ENCODE data around the gene PTK7.
"Not testable (repeated sequence)": the region's sequence is repeated elsewhere in the genome, so short reads cannot be mapped to it uniquely, and the experiment has no call there.

PTK7 gene

DNA sequence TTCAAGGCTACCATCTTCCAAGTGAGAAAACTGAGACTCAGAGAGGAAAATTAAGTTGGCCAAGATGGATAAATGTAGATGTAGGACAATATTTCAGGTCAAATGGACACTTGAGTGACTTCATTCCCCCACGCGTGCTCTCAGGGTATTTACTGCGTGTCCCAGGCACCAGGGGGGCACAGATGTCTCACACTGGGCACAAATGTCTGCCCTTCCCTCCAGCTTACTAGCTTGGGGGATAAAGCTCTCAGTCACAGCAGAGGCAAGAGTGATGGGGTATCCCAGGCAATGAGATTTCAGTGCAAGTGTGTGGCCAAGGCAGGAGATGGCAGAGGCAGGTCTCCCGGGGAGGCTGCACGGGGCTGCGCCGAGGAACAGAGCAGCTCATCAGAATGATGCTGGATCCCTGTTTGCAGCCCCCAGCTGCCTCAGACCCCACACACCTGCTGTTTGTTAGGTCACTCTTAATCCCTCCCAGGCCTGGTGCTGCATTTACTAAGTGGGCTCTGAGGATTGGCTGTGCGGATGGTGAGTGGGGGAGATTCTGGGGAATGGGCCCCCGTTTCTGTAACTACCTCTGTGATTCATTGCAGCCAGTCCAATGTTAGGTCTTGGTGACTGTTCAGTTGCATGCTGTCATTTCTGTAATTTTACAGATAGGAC lies 44.1 kb downstream of the PTK7 start:
- DNase-seq = no peak

DNA sequence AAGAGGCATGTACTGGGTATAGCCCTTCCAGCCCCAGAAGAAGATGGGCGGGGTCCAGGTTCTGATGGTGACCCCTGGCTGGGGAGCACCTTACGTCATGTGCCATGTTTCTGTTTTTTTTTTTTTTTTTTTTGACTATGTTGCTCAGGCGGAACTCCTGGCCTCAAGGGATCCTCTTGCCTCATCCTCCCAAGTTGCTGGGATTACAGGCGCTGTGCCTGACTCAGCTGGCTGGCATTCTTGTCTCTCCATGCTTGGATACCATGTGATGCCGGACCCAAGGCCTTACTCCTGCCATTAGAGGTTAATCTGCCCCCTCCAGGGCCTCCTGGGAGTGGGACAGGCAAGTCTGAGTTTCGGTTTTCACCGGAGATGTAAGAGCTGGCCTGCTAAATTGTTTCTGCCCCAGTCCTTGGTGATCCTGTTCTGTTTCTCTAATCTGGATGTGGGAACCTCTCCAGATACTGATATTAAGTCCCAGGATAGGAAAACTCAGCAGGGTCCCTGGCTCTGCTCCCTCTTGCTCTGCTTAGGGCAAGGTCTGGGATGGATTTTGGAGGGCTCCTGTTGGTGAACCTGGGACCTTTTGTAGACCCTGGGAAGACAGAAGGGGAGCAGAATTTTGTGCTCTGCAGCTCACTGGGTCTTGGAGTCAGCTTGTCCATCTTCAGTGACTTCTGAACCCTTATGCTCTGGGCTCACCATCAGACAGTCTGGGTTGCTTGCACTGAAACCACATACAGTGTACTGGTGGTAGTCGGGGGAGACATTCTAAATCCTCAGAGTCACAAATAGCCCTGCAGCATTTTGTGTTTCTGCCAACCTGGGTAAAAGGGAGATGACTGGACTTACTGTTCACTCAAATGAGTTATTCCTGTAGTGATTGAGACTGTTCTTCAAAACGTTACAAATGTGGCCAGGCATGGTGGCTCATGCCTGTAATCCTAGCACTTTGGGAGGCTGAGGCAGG lies 45.1 kb downstream of the PTK7 start:
- no peak for DNase-seq

DNA sequence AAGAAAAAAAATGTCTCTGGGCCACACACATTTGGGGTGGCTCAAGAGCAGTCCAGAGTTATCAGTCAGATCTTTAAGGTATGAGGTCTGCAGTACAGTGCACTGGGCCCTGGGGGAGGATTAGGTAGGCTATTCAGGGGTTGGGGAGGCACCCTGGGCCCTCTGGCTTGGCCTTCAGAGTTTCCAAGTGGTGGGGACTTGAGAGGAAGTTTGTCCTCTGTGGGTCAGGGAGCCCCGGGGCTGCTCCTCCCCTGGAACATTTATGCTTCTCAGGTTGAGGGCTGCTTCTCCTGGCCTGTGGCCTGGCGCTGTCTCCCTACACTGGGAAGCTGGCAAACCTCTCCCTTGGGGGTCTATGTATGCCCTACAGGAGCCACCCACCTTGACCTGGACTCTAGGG lies 46.0 kb downstream of the PTK7 start:
- DNase-seq = no peak

DNA sequence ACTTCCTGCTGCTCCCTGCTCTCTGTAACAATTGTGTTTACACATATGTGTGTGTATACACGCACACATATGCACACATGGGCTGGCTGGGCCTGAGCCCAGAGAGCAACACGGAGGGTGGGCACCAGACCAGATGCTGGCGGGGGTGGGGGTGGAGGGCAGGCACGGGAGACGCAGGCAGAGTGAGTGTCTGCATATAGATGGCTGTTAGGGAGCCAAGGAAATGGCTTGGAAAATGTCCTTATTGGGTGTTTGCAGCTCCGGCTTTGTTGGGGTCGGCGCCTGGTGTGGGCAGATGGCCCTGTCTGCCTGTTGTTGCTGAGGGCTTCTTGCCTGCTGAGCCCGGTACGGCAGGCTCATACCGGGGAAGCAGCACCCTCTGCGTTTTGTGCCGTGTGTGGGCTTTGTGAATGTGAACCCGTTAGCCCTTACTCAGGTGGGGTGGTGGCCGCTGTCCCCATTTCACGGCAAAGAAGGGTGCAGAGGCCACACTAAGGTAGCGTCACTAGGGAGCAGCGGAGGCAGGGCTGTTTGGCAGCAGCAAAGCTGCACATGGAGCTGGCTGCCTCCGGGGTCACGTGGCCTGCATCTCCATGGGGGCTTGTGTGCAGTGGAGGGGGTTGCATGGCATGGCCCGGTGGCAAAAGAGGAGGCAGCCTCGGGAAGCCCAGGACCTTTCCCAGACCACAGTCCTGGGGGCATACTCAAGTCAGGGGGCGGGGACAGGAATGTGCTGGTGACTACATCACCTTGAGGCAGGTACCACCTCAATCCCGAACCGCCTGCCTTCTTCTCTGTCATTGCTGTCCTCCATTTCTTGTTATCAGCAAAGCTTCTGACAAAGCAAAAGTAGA lies 47.6 kb downstream of the PTK7 start:
- DNase-seq = no peak

DNA sequence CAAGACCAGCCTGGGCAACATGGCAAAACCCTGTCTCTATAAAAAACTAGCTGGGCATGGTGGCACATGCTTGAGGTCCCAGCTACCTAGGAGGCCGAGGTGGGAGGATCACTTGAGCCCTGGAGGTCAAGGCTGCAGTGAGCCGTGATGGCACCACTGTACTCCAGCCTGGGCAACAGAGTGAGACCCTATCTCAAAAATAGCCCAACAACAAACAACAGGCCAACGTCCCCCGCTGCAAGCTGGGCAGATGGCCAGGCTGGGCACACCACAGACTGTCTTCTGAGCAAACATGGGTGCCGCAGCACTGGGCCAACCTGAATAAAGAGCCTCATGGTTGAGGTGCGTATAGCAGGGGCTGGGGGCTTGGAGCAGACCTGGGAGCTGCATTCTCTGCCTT lies 48.4 kb downstream of the PTK7 start:
- DNase-seq = no peak

DNA sequence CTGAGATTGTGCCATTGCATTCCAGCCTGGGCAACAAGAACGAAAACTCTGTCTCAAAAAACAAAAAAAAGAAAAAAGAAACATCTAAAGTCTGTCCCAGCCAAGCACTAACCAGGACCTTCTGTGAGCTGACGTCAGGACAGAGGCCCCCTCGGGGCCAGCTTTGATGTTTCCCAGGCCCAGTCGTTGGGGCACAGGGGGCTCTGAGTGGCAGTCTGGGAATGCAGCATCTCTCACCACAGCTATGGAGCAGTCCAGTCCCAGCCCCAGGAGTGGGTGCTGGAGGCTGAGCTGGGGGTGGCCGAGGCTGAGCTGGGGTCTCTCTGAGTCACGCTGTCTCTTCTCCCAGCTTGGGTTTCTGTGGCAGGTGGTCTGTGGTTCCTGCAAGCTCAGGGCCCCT lies 49.0 kb downstream of the PTK7 start:
- no peak for DNase-seq

DNA sequence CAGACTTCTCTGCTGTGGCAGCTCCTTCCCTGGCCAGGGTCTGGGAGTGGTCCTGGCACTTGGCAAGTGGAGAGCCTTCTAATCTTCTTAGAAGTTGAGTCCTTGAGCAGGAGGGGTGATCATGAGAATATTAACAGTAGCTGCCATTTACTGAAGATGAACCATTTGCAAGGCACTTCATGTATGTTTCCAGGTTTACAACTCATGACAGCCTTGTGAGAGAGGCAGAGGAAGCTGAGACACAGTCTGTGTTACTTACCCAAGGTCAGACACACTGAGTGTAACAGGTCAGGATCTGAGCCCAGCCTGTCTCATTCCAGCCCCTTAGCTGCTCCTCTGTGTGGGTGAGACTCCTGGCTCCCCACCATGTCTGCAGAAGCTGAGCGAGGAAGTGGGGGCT lies 49.4 kb downstream of the PTK7 start:
- no peak for DNase-seq

DNA sequence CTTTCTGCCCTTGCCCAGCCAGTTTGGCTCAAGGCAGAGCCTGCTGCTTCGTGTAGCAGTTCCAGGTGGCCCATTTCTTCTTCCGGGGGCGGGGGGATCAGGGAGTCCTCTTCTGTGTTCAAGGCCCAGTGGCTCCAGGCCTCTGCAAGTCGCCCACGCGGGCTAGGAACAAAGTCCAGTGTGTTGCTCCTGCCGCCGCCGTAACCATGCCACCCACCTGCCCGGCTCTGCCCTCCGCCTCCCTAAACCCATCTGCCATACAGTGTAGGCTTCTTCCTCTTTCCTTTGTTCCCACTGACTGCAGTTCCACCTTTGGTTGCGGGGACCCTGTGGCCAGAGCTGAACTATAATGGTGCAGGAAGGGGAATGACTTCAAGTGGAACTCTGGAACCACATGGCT lies 51.1 kb downstream of the PTK7 start:
- DNase-seq = no peak

DNA sequence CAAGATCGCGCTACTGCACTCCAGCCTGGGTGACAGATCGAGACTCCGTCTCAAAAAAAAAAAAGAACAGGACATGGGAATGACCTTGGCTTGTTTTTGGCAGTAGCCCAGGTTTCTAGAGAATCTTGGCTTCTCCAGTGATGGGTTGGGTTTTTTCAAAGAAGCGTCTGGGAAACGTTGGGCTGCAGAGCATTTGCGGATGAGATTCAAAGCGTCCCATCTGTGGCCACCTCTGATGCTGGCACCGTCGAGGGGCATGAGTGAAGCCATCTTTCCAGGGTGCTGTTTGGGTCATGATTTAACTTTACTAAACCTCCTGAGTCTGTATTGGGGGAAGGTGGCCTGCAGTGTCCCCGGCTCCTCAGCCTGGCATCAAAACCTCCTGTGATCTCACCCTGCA lies 51.8 kb downstream of the PTK7 start:
- DNase-seq = no peak

DNA sequence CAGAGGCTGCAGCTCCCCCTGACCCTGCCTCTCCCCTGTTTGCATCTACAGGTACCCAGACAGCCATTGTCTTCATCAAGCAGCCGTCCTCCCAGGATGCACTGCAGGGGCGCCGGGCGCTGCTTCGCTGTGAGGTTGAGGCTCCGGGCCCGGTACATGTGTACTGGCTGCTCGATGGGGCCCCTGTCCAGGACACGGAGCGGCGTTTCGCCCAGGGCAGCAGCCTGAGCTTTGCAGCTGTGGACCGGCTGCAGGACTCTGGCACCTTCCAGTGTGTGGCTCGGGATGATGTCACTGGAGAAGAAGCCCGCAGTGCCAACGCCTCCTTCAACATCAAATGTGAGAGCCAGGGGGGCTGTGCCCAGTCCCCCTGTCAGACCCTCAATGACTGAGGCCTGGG lies 52.8 kb downstream of the PTK7 start:
- no peak for DNase-seq

DNA sequence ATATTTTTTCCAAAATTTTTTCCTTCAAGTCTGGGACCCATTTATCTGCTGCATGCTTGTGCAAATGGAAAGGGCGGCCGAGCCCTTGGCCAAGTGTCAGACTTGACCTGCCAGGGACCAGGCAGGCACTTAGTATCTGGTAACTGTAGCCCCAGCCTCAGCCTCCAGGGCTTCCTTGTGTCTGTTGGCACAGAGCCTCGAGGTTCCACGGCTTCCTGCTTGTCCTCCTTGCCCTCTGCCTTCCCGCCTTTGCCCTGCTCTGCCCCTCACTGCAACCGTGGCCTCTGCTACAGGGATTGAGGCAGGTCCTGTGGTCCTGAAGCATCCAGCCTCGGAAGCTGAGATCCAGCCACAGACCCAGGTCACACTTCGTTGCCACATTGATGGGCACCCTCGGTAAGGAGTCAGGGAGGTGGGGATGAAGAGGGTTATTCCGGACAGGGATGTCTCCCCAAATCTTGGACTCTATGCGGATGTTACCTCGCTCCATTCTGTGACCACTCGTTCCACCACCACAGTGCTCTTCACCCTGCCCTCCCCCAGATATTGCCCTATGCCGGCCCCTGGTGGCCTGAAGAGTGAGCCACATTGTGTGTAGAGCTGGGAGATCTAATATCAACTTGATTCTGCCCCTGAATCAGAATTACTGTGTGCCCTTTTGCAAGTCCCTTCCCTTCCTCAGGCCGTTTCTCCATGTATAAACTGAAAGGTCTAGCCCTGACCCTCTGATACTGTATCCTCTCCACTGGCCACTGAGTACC lies 53.5 kb downstream of the PTK7 start:
- DNase-seq = no peak

DNA sequence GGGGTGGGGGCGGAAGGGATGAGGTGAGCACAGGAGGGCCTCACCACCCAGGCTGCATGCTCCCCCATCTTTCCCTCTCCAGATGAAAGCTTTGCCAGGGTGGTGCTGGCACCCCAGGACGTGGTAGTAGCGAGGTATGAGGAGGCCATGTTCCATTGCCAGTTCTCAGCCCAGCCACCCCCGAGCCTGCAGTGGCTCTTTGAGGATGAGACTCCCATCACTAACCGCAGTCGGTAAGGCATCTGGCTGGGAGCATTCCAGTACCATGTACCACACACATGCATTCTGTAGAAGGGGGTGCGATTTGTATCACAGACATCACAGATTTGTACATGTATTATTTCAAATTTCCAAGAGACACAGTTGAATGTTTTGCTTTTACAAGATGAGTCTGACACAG lies 54.3 kb downstream of the PTK7 start:
- DNase-seq = no peak

DNA sequence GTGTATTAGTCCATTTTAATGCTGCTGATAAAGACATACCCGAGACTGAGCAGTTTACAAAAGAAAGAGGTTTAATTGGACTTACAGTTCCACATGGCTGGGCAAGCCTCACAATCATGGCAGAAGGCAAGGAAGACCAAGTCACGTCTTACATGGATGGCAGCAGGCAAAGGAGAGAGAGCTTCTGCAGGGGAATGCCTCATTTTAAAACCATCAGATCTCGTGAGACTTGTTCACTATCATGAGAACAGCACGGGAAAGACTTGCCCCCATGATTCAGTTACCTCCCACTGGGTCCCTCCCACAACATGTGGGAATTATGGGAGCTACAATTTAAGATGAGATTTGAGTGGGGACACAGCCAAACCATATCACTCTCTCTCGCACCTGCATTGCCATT lies 55.3 kb downstream of the PTK7 start:
- DNase-seq = not testable (repeated sequence)

DNA sequence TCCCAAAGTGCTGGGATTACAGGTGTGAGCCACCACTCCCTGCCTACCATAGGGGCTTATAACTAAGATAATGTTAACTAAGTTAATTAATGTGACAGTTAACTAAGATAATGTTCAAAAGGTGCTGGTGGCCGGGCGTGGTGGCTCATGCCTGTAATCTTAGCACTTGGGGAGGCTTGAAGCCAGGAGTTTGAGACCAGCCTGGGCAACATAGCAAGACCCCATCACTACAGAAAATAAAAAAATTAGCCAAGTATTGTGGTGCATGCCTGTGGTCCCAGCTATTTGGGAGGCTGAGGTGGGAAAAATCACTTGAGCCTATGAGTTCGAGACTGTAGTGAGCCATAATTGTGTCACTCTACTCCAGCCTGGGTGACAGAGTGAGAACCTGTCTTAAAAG lies 62.2 kb downstream of the PTK7 start:
- DNase-seq = no peak

DNA sequence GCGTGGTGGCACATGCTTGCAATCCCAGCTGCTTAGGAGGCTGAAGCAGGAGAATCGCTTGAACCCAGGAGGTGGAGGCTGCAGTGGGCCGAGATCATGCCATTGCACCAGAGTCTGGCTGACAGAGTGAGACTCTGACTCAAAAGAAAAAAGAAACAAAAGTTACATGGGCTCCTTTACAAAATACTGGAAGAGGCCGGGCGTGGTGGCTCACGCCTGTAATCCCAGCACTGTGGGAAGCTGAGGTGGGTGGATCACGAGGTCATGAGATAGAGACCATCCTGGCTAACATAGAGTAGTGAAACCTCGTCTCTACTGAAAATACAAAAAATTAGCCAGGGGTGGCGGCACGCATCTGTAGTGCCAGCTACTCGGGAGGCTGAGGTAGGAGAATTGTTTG lies 63.9 kb downstream of the PTK7 start:
- not testable (repeated sequence) for DNase-seq

DNA sequence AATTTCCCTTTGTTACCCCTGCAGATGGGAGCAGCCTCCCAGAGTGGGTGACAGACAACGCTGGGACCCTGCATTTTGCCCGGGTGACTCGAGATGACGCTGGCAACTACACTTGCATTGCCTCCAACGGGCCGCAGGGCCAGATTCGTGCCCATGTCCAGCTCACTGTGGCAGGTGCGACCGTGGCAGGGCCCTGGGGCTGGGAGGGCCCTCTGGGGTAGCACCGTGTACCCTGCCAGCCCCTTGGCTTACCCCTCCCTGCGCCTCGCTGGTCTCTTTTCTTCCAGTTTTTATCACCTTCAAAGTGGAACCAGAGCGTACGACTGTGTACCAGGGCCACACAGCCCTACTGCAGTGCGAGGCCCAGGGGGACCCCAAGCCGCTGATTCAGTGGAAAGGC lies 65.5 kb downstream of the PTK7 start:
- no peak for DNase-seq

DNA sequence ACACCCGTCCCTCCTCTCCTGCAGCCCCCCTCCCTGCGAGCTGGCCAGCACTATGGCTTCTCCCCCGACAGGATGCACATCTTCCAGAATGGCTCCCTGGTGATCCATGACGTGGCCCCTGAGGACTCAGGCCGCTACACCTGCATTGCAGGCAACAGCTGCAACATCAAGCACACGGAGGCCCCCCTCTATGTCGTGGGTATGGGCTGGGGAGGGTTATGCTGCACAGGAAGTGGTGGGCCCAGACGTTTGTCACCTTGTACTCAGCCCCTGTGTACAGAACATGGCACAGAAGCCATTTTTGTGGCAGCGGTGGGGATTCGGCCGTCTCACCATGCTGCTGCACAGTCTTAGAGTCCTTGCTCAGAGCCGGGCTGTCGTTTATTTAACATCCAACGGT lies 66.0 kb downstream of the PTK7 start:
- DNase-seq = no peak

DNA sequence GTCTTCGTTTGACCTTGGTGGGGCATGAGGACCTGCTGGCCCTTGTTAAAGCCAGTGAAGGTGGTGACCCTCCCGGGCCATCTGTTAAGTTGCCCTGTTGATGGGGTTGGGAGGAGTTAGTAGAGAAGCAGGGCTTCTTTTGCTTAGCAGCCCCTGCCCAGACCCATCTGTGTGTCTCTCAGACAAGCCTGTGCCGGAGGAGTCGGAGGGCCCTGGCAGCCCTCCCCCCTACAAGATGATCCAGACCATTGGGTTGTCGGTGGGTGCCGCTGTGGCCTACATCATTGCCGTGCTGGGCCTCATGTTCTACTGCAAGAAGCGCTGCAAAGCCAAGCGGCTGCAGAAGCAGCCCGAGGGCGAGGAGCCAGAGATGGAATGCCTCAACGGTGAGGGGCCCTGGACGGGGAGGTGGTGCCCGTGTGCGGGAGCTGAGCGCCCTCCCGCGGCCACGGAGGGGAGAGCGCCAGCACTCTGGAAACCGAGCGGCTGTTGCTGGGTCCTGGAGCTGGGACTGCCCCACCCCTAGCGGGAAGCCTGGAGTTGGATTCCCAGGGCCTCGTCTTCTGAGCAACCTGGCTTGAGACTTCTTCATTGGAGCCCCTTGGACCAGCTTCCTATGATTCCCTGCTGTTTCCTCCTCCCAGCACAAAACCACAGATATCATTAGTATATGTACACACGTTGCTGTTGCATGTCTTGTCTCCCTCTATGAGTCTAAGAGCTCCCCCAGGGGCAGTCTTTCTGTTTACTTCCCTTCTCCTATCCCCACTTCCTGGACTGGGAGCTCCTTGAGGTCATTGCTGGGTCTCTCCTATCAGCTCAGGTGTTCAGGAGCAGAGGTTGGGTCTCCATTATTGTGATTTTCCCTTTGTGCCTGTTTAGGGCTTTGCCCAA lies 67.4 kb downstream of the PTK7 start:
- peak; percentile 72 to 79 for DNase-seq

DNA sequence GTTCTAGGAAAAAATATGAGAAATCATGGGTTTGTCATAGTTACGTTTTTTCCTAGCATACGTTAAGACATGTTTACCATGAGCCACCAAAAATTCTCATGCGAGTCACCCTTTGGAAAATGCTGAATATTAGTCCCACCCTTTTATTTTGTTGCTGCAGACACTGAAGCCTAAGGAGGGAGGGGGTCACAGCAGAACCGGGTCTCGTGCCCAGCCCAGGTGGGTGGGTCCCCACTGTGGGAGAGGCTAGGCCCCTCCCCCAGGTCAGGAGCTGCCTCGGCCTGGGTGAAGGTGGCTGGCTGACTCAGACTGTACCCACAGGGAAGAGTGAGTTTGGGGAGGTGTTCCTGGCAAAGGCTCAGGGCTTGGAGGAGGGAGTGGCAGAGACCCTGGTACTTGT lies 68.8 kb downstream of the PTK7 start:
- DNase-seq = no peak

DNA sequence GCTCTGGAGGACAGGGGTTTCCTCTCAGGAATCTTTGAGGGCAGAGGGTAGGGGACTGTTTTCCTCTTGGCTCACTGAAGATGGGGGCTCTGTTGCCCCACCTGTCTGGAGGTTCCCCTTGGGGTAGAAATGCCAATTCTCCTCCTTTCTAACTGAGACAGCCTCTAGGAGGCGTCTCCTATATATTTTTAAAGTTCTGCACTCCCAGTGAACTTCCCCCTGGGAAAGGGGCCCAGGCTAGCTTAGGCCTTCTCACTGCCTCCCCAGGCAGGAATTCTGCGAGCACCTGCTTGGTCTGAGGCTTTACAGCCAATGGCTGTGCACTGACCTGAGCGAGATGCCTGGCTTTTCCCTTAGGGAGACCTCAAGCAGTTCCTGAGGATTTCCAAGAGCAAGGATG lies 70.1 kb downstream of the PTK7 start:
- DNase-seq = no peak
